GM23338 (cell line): ENCODE results near the gene MIGA1. TPM values are rescaled to one million over a fixed set of nuclear protein-coding genes. Genes with fewer than 3 reads are reported as not detected.

Source experiments
- ATAC-seq: fragments of 200-7000 bp; cut with Tn5 transposase; 3 replicates; pipeline ENCODE4 v1.9.1; 2020
- DNase-seq: peaks from one replicate; pipeline ENCODE4 v3.0.0-alpha.2; 2015; ENCODE audit warnings: low spot score
- H2AFZ ChIP-seq: fragments of 200-600 bp; sonication (generic); 2 replicates; pipeline ENCODE4 v1.8.0; 2016; ENCODE audit warnings: antibody characterized with exemption, mild to moderate bottlenecking, moderate library complexity
- H3F3A ChIP-seq: fragments of 200-600 bp; sonication (generic); replicated peaks from 2 replicates; pipeline ENCODE4 v1.8.0; 2017; ENCODE audit warnings: antibody characterized with exemption, mixed run types, low read depth
- H3K27ac ChIP-seq: fragments of 200-600 bp; sonication (generic); 2 replicates; pipeline ENCODE4 v1.6.1; 2016; ENCODE audit warnings: low read depth
- H3K27me3 ChIP-seq: fragments of 200-600 bp; sonication (generic); 2 replicates; pipeline ENCODE4 v1.8.0; 2016; ENCODE audit warnings: mild to moderate bottlenecking, mixed run types, moderate library complexity; ENCODE audit not compliant: insufficient read depth
- H3K36me3 ChIP-seq: fragments of 200-600 bp; sonication (generic); 2 replicates; pipeline ENCODE4 v1.8.0; 2016; ENCODE audit warnings: mild to moderate bottlenecking; ENCODE audit not compliant: insufficient read depth
- H3K4me1 ChIP-seq: fragments of 200-600 bp; sonication (generic); 2 replicates; pipeline ENCODE4 v1.8.0; 2016; ENCODE audit warnings: mild to moderate bottlenecking, moderate library complexity; ENCODE audit not compliant: insufficient read depth
- H3K4me2 ChIP-seq: fragments of 200-600 bp; sonication (generic); 2 replicates; pipeline ENCODE4 v1.7.1; 2017; ENCODE audit warnings: mixed run types
- H3K4me3 ChIP-seq: fragments of 200-600 bp; sonication (generic); 2 replicates; pipeline ENCODE4 v1.6.1; 2016; ENCODE audit warnings: mixed run types
- H3K79me2 ChIP-seq: fragments of 200-600 bp; sonication (generic); replicated peaks from 2 replicates; pipeline ENCODE4 v1.8.0; 2017; ENCODE audit warnings: mild to moderate bottlenecking; ENCODE audit not compliant: insufficient read depth
- H3K9me2 ChIP-seq: fragments of 200-600 bp; sonication (generic); 2 replicates; pipeline ENCODE4 v1.8.0; 2017; ENCODE audit not compliant: insufficient read depth
- H4K20me1 ChIP-seq: fragments of 200-600 bp; sonication (generic); replicated peaks from 2 replicates; pipeline ENCODE4 v1.8.0; 2017; ENCODE audit warnings: mild to moderate bottlenecking; ENCODE audit not compliant: insufficient read depth
- H3K27ac Mint-ChIP-seq: 2 replicates; pipeline ENCODE4 v1.8.0; 2020; ENCODE audit warnings: inconsistent platforms, mild to moderate bottlenecking, moderate library complexity, mixed read lengths
- H3K27me3 Mint-ChIP-seq: 3 replicates; pipeline ENCODE4 v1.8.0; 2022; ENCODE audit warnings: low read depth, mild to moderate bottlenecking, moderate library complexity, mixed read lengths, inconsistent platforms; ENCODE audit not compliant: insufficient read depth, poor library complexity
- H3K36me3 Mint-ChIP-seq: 3 replicates; pipeline ENCODE4 v1.8.0; 2021; ENCODE audit warnings: low read depth, mild to moderate bottlenecking, inconsistent platforms, moderate library complexity, mixed read lengths
- H3K4me1 Mint-ChIP-seq: 3 replicates; pipeline ENCODE4 v1.8.0; 2020; ENCODE audit warnings: mild to moderate bottlenecking, inconsistent platforms, mixed read lengths
- H3K4me3 Mint-ChIP-seq: 3 replicates; pipeline ENCODE4 v1.8.0; 2021; ENCODE audit warnings: moderate library complexity, mild to moderate bottlenecking, inconsistent platforms, mixed read lengths
- H3K9me3 Mint-ChIP-seq: 3 replicates; pipeline ENCODE4 v1.8.0; 2020; ENCODE audit warnings: moderate library complexity, mild to moderate bottlenecking, inconsistent platforms, mixed read lengths
- EZH2phosphoT487 ChIP-seq: fragments of 200-600 bp; sonication (generic); IDR thresholded peaks from one replicate; pipeline ENCODE4 v1.8.1; 2018; ENCODE audit warnings: antibody characterized with exemption; ENCODE audit not compliant: unreplicated experiment
- NANOG ChIP-seq: IDR thresholded peaks from 2 replicates; pipeline ENCODE4 v1.6.1; 2016; ENCODE audit warnings: antibody characterized with exemption, borderline replicate concordance
- POLR2AphosphoS5 ChIP-seq: IDR thresholded peaks from 2 replicates; pipeline ENCODE4 v1.6.1; 2016; ENCODE audit warnings: antibody characterized with exemption, low read depth
- ZNF114 ChIP-seq: fragments of 250-450 bp; sonication (Bioruptor Pico); IDR thresholded peaks from 2 replicates; pipeline ENCODE4 v1.5.0; 2020; ENCODE audit warnings: mild to moderate bottlenecking, moderate library complexity
- polyA plus RNA-seq: library from polyadenylated mRNA; unstranded; fragments of >200 nt; fragmentation: Nextera tagmentation; extraction: Ambion mirVana; gene quantifications from 2 replicates; pipeline ENCODE4 v1.2.1, GENCODE V29; 2016
- total RNA-seq: library from RNA; depleted of rRNA; stranded (reverse); fragments of >200 nt; shearing (Covaris generic); gene quantifications from 2 replicates; pipeline ENCODE4 v1.2.3, GENCODE V29; 2014
- TF ChIP-seq, protein P1 (sequence below): IDR thresholded peaks from 2 replicates; pipeline ENCODE4 v1.6.1; 2016; ENCODE audit warnings: antibody characterized with exemption
- TF ChIP-seq, protein P2 (sequence below): IDR thresholded peaks from one replicate; pipeline ENCODE4 v1.6.1; 2018; ENCODE audit warnings: antibody characterized with exemption; ENCODE audit not compliant: unreplicated experiment
- TF ChIP-seq, protein P3 (sequence below), 2 experiments: fragments of 200-600 bp in 1 of 2; sonication (generic) in 1 of 2; conservative IDR thresholded peaks; 2 replicates each; pipeline versions ENCODE4 v1.5.1 to v1.6.1; 2016 to 2017; ENCODE audit warnings: antibody characterized with exemption in 2 of 2, low read depth in 2 of 2, mild to moderate bottlenecking in 2 of 2, moderate library complexity in 1 of 2

Gene MIGA1
- total and polyA plus RNA-seq, 2 experiments from 2014 or later = 3.4 to 7.5 TPM

DNA sequence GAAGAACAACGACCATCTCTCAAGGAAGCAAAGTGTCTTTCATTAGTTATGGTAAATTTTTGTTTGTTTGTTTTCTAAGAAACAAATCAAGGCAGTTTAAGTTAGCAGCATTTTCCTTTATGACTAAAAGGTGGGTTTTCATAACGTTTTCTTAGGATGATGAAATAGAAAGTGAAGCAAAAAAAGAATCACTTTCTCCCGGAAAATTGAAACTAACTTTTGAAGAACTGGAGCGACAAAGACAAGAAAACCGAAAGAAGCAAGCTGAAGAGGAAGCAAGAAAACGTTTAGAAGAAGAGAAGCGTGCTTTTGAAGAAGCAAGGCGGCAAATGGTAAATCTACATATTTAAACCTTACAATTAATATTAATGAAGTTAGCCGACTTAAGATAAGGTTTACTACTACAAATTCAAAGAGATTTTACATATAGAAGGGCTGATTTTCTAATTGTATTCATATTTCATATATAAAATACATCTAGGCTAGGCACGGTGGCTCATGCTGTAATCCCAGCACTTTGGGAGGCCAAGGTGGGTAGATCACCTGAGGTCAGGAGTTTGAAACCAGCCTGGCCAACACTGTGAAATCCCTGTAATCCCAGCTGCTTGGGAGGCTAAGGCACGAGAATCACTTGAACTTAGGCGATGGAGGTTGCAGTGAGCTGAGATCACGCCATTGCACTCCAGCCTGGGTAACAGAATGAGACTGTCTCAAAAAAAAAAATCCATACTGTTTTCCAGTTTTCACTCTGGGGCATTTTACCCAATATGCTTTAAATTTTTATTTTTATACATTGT lies 147.3 kb downstream of the MIGA1 start:
- no peaks in the 10 kb centered on the region for H3K36me3 ChIP-seq
- no peaks in the 10 kb centered on the region for H3K36me3 Mint-ChIP-seq
- no peak overlapping the region for H3K27ac ChIP-seq

DNA sequence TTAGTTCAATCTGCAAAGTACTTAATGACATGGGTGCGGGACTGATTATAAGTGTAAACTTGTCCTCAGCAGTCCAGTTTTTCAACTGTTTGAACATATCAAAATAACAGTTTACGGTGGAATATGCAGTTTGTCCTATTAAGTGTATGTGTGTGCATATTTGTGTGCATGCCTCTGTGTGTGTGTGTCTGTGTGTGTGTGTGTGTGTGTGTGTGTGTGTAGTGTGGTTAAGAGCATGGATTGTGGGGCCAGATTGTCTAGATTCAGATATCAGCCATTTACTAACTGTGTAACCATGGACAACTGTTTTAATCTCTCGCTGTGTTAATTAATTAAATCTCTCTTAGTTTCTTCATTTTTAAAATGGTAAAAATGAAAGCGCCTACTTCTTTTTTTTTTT lies 148.0 kb downstream of the MIGA1 start:
- Mint-ChIP-seq H3K4me1 (no peaks in the 10 kb centered on the region), H3K4me3 (no peak overlapping the region), H3K9me3 (no peaks in the 10 kb centered on the region), H3K27me3 (peaks cover 3% of the 10 kb centered on the region), H3K36me3 (no peaks in the 10 kb centered on the region), H3K27ac (no peak overlapping the region)
- Histone ChIP-seq H3K9me2 (no peaks in the 10 kb centered on the region), H3K79me2 (no peaks in the 10 kb centered on the region), H3F3A (no peaks in the 10 kb centered on the region), H3K4me3 (no peak overlapping the region), H3K4me1 (no peaks in the 10 kb centered on the region), H3K27ac (no peak overlapping the region), H4K20me1 (no peaks in the 10 kb centered on the region), H3K36me3 (no peaks in the 10 kb centered on the region), H3K4me2 (no peak overlapping the region), H2AFZ (no peak overlapping the region), H3K27me3 (no peaks in the 10 kb centered on the region)
- DNase-seq (no peak), ATAC-seq (no peak)
- TF ChIP-seq ZNF114 (CRISPR knock-in tag) (no peak), POLR2AphosphoS5 (no peak), EZH2phosphoT487 (no peak)
- TF ChIP-seq, protein P1, sequence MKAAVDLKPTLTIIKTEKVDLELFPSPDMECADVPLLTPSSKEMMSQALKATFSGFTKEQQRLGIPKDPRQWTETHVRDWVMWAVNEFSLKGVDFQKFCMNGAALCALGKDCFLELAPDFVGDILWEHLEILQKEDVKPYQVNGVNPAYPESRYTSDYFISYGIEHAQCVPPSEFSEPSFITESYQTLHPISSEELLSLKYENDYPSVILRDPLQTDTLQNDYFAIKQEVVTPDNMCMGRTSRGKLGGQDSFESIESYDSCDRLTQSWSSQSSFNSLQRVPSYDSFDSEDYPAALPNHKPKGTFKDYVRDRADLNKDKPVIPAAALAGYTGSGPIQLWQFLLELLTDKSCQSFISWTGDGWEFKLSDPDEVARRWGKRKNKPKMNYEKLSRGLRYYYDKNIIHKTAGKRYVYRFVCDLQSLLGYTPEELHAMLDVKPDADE = no peak
- TF ChIP-seq, protein P2, sequence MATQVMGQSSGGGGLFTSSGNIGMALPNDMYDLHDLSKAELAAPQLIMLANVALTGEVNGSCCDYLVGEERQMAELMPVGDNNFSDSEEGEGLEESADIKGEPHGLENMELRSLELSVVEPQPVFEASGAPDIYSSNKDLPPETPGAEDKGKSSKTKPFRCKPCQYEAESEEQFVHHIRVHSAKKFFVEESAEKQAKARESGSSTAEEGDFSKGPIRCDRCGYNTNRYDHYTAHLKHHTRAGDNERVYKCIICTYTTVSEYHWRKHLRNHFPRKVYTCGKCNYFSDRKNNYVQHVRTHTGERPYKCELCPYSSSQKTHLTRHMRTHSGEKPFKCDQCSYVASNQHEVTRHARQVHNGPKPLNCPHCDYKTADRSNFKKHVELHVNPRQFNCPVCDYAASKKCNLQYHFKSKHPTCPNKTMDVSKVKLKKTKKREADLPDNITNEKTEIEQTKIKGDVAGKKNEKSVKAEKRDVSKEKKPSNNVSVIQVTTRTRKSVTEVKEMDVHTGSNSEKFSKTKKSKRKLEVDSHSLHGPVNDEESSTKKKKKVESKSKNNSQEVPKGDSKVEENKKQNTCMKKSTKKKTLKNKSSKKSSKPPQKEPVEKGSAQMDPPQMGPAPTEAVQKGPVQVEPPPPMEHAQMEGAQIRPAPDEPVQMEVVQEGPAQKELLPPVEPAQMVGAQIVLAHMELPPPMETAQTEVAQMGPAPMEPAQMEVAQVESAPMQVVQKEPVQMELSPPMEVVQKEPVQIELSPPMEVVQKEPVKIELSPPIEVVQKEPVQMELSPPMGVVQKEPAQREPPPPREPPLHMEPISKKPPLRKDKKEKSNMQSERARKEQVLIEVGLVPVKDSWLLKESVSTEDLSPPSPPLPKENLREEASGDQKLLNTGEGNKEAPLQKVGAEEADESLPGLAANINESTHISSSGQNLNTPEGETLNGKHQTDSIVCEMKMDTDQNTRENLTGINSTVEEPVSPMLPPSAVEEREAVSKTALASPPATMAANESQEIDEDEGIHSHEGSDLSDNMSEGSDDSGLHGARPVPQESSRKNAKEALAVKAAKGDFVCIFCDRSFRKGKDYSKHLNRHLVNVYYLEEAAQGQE = no peak

More for the DNA sequence above, 147.3 kb downstream of the MIGA1 start:
- no peaks in the 10 kb centered on the region for H3K9me3 Mint-ChIP-seq
- H3K79me2 ChIP-seq = no peaks in the 10 kb centered on the region
- no peak for ATAC-seq
- H4K20me1 ChIP-seq = no peaks in the 10 kb centered on the region
- no peak for TF ChIP-seq ZNF114 (CRISPR knock-in tag)
- no peak for TF ChIP-seq NANOG
- TF ChIP-seq, protein P1 = no peak
- TF ChIP-seq POLR2AphosphoS5 = no peak
- TF ChIP-seq, protein P3, sequence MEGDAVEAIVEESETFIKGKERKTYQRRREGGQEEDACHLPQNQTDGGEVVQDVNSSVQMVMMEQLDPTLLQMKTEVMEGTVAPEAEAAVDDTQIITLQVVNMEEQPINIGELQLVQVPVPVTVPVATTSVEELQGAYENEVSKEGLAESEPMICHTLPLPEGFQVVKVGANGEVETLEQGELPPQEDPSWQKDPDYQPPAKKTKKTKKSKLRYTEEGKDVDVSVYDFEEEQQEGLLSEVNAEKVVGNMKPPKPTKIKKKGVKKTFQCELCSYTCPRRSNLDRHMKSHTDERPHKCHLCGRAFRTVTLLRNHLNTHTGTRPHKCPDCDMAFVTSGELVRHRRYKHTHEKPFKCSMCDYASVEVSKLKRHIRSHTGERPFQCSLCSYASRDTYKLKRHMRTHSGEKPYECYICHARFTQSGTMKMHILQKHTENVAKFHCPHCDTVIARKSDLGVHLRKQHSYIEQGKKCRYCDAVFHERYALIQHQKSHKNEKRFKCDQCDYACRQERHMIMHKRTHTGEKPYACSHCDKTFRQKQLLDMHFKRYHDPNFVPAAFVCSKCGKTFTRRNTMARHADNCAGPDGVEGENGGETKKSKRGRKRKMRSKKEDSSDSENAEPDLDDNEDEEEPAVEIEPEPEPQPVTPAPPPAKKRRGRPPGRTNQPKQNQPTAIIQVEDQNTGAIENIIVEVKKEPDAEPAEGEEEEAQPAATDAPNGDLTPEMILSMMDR (conservative IDR thresholded peaks at IDR 0.05; ENCODE audit: low read depth in 2 of 2) = no peak
- no peak for DNase-seq
- no peak overlapping the region for H3K4me3 Mint-ChIP-seq
- no peaks in the 10 kb centered on the region for H3K4me1 ChIP-seq
- no peaks in the 10 kb centered on the region for H3K27me3 ChIP-seq
- no peak overlapping the region for H3K4me2 ChIP-seq
- H3F3A ChIP-seq = no peaks in the 10 kb centered on the region
- no peak overlapping the region for H3K27ac Mint-ChIP-seq
- H2AFZ ChIP-seq = no peak overlapping the region
- H3K9me2 ChIP-seq = no peaks in the 10 kb centered on the region
- no peaks in the 10 kb centered on the region for H3K4me1 Mint-ChIP-seq
- H3K4me3 ChIP-seq = no peak overlapping the region
- peaks cover 3% of the 10 kb centered on the region for H3K27me3 Mint-ChIP-seq
